Neural progenitor cell (in vitro differentiated cells): ENCODE measurements around the gene WDTC1. TPM values are rescaled to one million over a fixed set of nuclear protein-coding genes. Genes with fewer than 3 reads are reported as not detected.

Experiments
- DNase-seq: peaks from one replicate; pipeline ENCODE4 v3.0.0-alpha.2; 2016; ENCODE audit warnings: low spot score
- H2AFZ ChIP-seq: fragments of 200-600 bp; sonication (generic); replicated peaks from 2 replicates; pipeline ENCODE4 v1.6.1; 2016; ENCODE audit warnings: antibody characterized with exemption
- H3F3A ChIP-seq: fragments of 200-600 bp; sonication (generic); 2 replicates; pipeline ENCODE4 v1.6.1; 2016; ENCODE audit warnings: antibody characterized with exemption, low read depth
- H3K27ac ChIP-seq: fragments of 200-600 bp; sonication (generic); 2 replicates; pipeline ENCODE4 v1.5.1; 2016; ENCODE audit warnings: mild to moderate bottlenecking
- H3K27me3 ChIP-seq: fragments of 200-600 bp; sonication (generic); 2 replicates; pipeline ENCODE4 v1.6.1; 2016; ENCODE audit warnings: mild to moderate bottlenecking, moderate library complexity
- H3K36me3 ChIP-seq: fragments of 200-600 bp; sonication (generic); 2 replicates; pipeline ENCODE4 v1.5.1; 2016
- H3K4me1 ChIP-seq: fragments of 200-600 bp; sonication (generic); 2 replicates; pipeline ENCODE4 v1.6.1; 2016; ENCODE audit warnings: mixed run types
- H3K4me2 ChIP-seq: fragments of 200-600 bp; sonication (generic); 2 replicates; pipeline ENCODE4 v1.6.1; 2016
- H3K4me3 ChIP-seq: fragments of 200-600 bp; sonication (generic); 2 replicates; pipeline ENCODE4 v1.5.1; 2016
- H3K79me2 ChIP-seq: fragments of 200-600 bp; sonication (generic); 2 replicates; pipeline ENCODE4 v1.6.1; 2016; ENCODE audit warnings: low read depth
- H3K9ac ChIP-seq: fragments of 200-600 bp; sonication (generic); 2 replicates; pipeline ENCODE4 v1.6.1; 2016
- H3K9me3 ChIP-seq: fragments of 200-600 bp; sonication (generic); 2 replicates; pipeline ENCODE4 v1.5.1; 2016; ENCODE audit warnings: low read depth
- H4K20me1 ChIP-seq: fragments of 200-600 bp; sonication (generic); 2 replicates; pipeline ENCODE4 v1.6.1; 2016; ENCODE audit warnings: low read depth
- H3K27ac Mint-ChIP-seq: 3 replicates; pipeline ENCODE4 v1.8.0; 2021; ENCODE audit warnings: mixed read lengths
- H3K27me3 Mint-ChIP-seq: 2 replicates; pipeline ENCODE4 v1.8.0; 2022; ENCODE audit warnings: low read depth, mild to moderate bottlenecking, inconsistent platforms, moderate library complexity, mixed read lengths; ENCODE audit not compliant: insufficient read depth
- H3K36me3 Mint-ChIP-seq: 3 replicates; pipeline ENCODE4 v1.8.0; 2021; ENCODE audit warnings: mixed read lengths
- H3K4me1 Mint-ChIP-seq: 3 replicates; pipeline ENCODE4 v1.8.0; 2021; ENCODE audit warnings: mixed read lengths
- H3K4me3 Mint-ChIP-seq: 3 replicates; pipeline ENCODE4 v1.8.0; 2021; ENCODE audit warnings: mild to moderate bottlenecking, moderate library complexity, mixed read lengths
- H3K9me3 Mint-ChIP-seq: 3 replicates; pipeline ENCODE4 v1.8.0; 2020; ENCODE audit warnings: mixed read lengths
- EZH2 ChIP-seq: fragments of 200-600 bp; sonication (generic); IDR thresholded peaks from 2 replicates; pipeline ENCODE4 v1.6.1; 2017; ENCODE audit warnings: antibody characterized with exemption, mild to moderate bottlenecking, moderate library complexity
- EZH2phosphoT487 ChIP-seq: fragments of 200-600 bp; sonication (generic); IDR thresholded peaks from 2 replicates; pipeline ENCODE4 v1.6.1; 2017; ENCODE audit warnings: antibody characterized with exemption
- total RNA-seq: library from RNA; depleted of rRNA; stranded (reverse); fragments of >200 nt; gene quantifications from 2 replicates; pipeline ENCODE4 v1.2.3, GENCODE V29; 2015; ENCODE audit warnings: low replicate concordance
- TF ChIP-seq, protein P1 (sequence below): fragments of 200-600 bp; sonication (generic); IDR thresholded peaks from 2 replicates; pipeline ENCODE4 v1.5.1; 2017; ENCODE audit warnings: antibody characterized with exemption, mild to moderate bottlenecking

Gene WDTC1
- total RNA-seq, 1 donor from 2014 or later, result 17.8 TPM

DNA sequence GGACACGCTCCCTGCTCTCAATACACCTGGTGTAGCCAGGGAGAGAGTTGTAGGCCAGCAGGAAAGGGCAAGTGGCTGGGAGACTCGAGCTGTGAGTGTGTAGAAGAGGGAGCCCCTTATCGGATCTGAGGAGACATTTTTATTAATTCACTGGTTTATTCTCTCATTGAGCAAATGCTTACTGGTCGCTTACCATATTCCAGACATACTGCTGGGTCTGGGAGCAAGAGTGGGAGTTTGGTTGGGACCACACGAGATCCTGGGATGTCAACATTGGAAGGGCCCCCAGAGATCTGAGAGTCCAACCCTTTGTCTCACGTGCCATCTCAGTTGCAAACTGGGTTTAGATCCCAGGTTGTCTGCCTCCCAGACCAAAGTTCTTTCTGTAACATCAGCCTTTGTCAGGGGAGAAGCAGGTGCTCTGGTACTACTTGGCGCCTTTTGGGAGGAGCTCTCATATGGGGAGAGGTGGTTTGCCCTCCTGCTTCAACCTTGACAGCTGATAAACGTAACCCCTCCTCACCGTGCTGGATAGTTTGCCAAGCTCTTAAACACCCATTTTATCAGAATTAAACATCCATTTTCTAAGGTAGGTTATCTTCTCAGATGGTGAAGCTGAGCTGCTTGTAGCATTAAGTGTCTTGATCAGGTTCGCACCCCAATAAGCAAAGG lies 88.3 kb downstream of the WDTC1 start:
- H3F3A ChIP-seq, result peaks cover 7% of the 10 kb centered on the region
- no peaks in the 10 kb centered on the region for H3K9me3 ChIP-seq
- peaks cover 56% of the 10 kb centered on the region for H3K79me2 ChIP-seq
- H3K9ac ChIP-seq, result peak overlapping the region; percentile 93
- peaks cover 6% of the 10 kb centered on the region for H3K4me1 ChIP-seq
- DNase-seq, result no peak
- H3K36me3 ChIP-seq, result no peaks in the 10 kb centered on the region
- Mint-ChIP-seq H3K4me3 (peak overlapping the region; percentile 97), H3K4me1 (peaks cover 26% of the 10 kb centered on the region), H3K27ac (peak overlapping the region; percentile 97), H3K27me3 (peaks cover 4% of the 10 kb centered on the region), H3K9me3 (no peaks in the 10 kb centered on the region), H3K36me3 (peaks cover 9% of the 10 kb centered on the region)
- H3K4me3 ChIP-seq, result peak overlapping the region; percentile 94
- H3K27me3 ChIP-seq, result no peaks in the 10 kb centered on the region
- H2AFZ ChIP-seq, result peak overlapping the region; percentile 71
- H4K20me1 ChIP-seq, result no peaks in the 10 kb centered on the region
- H3K4me2 ChIP-seq, result peak overlapping the region; percentile 95
- H3K27ac ChIP-seq, result peak overlapping the region; percentile 15
- TF ChIP-seq EZH2 (no peak), EZH2phosphoT487 (no peak)
- TF ChIP-seq, protein P1, sequence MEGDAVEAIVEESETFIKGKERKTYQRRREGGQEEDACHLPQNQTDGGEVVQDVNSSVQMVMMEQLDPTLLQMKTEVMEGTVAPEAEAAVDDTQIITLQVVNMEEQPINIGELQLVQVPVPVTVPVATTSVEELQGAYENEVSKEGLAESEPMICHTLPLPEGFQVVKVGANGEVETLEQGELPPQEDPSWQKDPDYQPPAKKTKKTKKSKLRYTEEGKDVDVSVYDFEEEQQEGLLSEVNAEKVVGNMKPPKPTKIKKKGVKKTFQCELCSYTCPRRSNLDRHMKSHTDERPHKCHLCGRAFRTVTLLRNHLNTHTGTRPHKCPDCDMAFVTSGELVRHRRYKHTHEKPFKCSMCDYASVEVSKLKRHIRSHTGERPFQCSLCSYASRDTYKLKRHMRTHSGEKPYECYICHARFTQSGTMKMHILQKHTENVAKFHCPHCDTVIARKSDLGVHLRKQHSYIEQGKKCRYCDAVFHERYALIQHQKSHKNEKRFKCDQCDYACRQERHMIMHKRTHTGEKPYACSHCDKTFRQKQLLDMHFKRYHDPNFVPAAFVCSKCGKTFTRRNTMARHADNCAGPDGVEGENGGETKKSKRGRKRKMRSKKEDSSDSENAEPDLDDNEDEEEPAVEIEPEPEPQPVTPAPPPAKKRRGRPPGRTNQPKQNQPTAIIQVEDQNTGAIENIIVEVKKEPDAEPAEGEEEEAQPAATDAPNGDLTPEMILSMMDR, result no peak

DNA sequence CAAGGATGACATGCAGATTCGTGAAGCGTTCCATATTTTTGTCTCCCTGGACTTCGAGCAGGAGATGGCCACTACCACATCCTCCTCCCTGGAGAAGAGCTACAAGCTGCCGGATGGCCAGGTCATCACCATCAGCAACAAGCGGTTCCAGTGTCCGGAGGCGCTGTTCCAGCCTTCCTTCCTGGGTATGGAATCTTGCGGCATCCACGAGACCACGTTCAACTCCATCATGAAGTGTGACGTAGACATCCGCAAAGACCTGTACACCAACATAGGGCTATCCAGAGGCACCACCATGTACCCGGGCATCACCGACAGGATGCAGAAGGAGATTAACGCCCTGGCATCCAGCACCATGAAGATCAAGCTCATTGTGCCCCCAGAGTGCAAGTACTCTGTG lies 90.9 kb downstream of the WDTC1 start:
- H3K27ac Mint-ChIP-seq, result no peak overlapping the region
- H3K27me3 Mint-ChIP-seq, result peaks cover 4% of the 10 kb centered on the region
- H3K36me3 Mint-ChIP-seq, result peaks cover 12% of the 10 kb centered on the region
- no peak for DNase-seq
- H4K20me1 ChIP-seq, result peaks cover 6% of the 10 kb centered on the region
- H3K9me3 ChIP-seq, result no peaks in the 10 kb centered on the region
- H3K4me1 Mint-ChIP-seq, result peaks cover 25% of the 10 kb centered on the region
- H3K36me3 ChIP-seq, result no peaks in the 10 kb centered on the region
- H3F3A ChIP-seq, result peaks cover 7% of the 10 kb centered on the region
- H2AFZ ChIP-seq, result no peak overlapping the region
- H3K9ac ChIP-seq, result no peak overlapping the region
- H3K79me2 ChIP-seq, result peaks cover 78% of the 10 kb centered on the region
- H3K9me3 Mint-ChIP-seq, result no peaks in the 10 kb centered on the region
- peaks cover 6% of the 10 kb centered on the region for H3K4me1 ChIP-seq
- no peak overlapping the region for H3K27ac ChIP-seq
- H3K4me3 ChIP-seq, result no peak overlapping the region
- TF ChIP-seq EZH2 (no peak), EZH2phosphoT487 (no peak)
- TF ChIP-seq, protein P1, result no peak
- H3K27me3 ChIP-seq, result no peaks in the 10 kb centered on the region
- no peak overlapping the region for H3K4me3 Mint-ChIP-seq
- no peak overlapping the region for H3K4me2 ChIP-seq

DNA sequence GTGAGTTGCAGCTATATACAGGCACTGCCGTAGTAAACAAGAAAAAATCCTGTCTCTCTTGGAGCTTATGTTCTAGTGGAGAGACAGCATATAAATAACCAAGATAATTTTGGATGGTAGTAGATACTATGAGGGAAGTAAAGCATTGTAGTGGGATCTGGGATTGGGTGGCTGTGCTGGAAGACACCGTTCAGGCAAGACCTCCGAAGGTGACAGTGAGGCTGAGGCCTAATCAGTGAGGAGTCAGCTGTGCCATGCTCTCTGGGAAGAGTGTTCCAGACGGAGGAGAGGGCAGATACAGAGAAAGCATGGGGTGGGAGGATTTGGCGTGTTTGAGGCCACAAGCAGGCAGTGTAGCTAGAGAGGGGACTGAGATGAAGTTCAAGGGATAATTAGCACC lies 93.5 kb downstream of the WDTC1 start:
- Mint-ChIP-seq H3K27ac (no peak overlapping the region), H3K4me3 (no peak overlapping the region)
- H3K36me3 ChIP-seq, result no peaks in the 10 kb centered on the region

More for the DNA sequence above, 93.5 kb downstream of the WDTC1 start:
- Histone ChIP-seq H2AFZ (no peak overlapping the region), H3K4me1 (peaks cover 4% of the 10 kb centered on the region), H4K20me1 (peaks cover 14% of the 10 kb centered on the region), H3K27ac (no peak overlapping the region), H3K4me3 (no peak overlapping the region), H3K9ac (no peak overlapping the region), H3K9me3 (no peaks in the 10 kb centered on the region), H3K79me2 (peaks cover 70% of the 10 kb centered on the region), H3F3A (peaks cover 8% of the 10 kb centered on the region), H3K27me3 (no peaks in the 10 kb centered on the region), H3K4me2 (no peak overlapping the region)
- peaks cover 4% of the 10 kb centered on the region for H3K27me3 Mint-ChIP-seq
- DNase-seq, result no peak
- no peak for TF ChIP-seq EZH2
- TF ChIP-seq, protein P1, result no peak
- no peak for TF ChIP-seq EZH2phosphoT487
- H3K4me1 Mint-ChIP-seq, result peaks cover 16% of the 10 kb centered on the region
- H3K9me3 Mint-ChIP-seq, result no peaks in the 10 kb centered on the region
- H3K36me3 Mint-ChIP-seq, result peaks cover 12% of the 10 kb centered on the region
